Liver (tissue), 9 donors: Measurements from ENCODE around the gene ZNF541. TPM values are rescaled to one million over a fixed set of nuclear protein-coding genes. Genes with fewer than 3 reads are reported as not detected.

Experiments used
- DNase-seq: peaks from one replicate; pipeline ENCODE4 v3.0.0-alpha.2; 2017; ENCODE audit warnings: low spot score
- H3K27ac ChIP-seq, 2 donors: one replicate each; pipeline ENCODE4 v1.7.0; 2013; ENCODE audit warnings: inconsistent platforms in 2 of 2, low read length in 2 of 2, control low read depth in 1 of 2, low read depth in 1 of 2, mild to moderate bottlenecking in 1 of 2
- H3K27me3 ChIP-seq, 4 donors: one replicate each; pipeline versions ENCODE4 v1.6.1 to v1.7.0; 2013; ENCODE audit warnings: low read length in 3 of 4, inconsistent platforms in 1 of 4, mild to moderate bottlenecking in 1 of 4, moderate library complexity in 1 of 4; ENCODE audit not compliant: control insufficient read depth in 4 of 4, insufficient read depth in 4 of 4
- H3K36me3 ChIP-seq, 4 donors: one replicate each; pipeline versions ENCODE4 v1.6.1 to v1.7.0; 2013; ENCODE audit warnings: low read length in 3 of 4, mild to moderate bottlenecking in 3 of 4, low read depth in 1 of 4, moderate library complexity in 1 of 4; ENCODE audit not compliant: control insufficient read depth in 4 of 4, insufficient read depth in 3 of 4
- H3K4me1 ChIP-seq, 4 donors: one replicate each; pipeline versions ENCODE4 v1.6.1 to v1.7.0; 2013; ENCODE audit warnings: low read length in 3 of 4, mild to moderate bottlenecking in 3 of 4, moderate library complexity in 1 of 4; ENCODE audit not compliant: control insufficient read depth in 4 of 4, insufficient read depth in 4 of 4
- H3K4me3 ChIP-seq, 3 donors: one replicate each; pipeline versions ENCODE4 v1.6.1 to v1.7.0; 2013; ENCODE audit warnings: low read length in 3 of 3, control low read depth in 1 of 3, low read depth in 1 of 3, mild to moderate bottlenecking in 1 of 3
- H3K9ac ChIP-seq, 2 donors: one replicate each; pipeline ENCODE4 v1.7.0; 2013; ENCODE audit warnings: low read length in 2 of 2, mild to moderate bottlenecking in 2 of 2, moderate library complexity in 2 of 2, control low read depth in 1 of 2, low read depth in 1 of 2
- H3K9me3 ChIP-seq, 4 donors: one replicate each; pipeline versions ENCODE4 v1.6.1 to v1.7.0; 2013; ENCODE audit warnings: low read length in 3 of 4; ENCODE audit not compliant: control insufficient read depth in 4 of 4
- EGR1 ChIP-seq, 2 donors: IDR thresholded peaks; 2 replicates each; pipeline ENCODE4 v1.6.1; 2016 to 2018; ENCODE audit warnings: antibody characterized with exemption in 2 of 2, low read depth in 2 of 2
- FOXA1 ChIP-seq: IDR thresholded peaks from 2 replicates; pipeline ENCODE4 v1.6.1; 2016; ENCODE audit warnings: antibody characterized with exemption
- FOXA2 ChIP-seq: IDR thresholded peaks from 2 replicates; pipeline ENCODE4 v1.6.1; 2016; ENCODE audit warnings: antibody characterized with exemption
- GABPA ChIP-seq, 2 donors: IDR thresholded peaks in 1 of 2; conservative IDR thresholded peaks in 1 of 2; 2 replicates each; pipeline ENCODE4 v1.6.1; 2016; ENCODE audit warnings: antibody characterized with exemption in 2 of 2, mild to moderate bottlenecking in 1 of 2, moderate library complexity in 1 of 2
- HNF4A ChIP-seq, 2 donors: conservative IDR thresholded peaks; 2 replicates each; pipeline ENCODE4 v1.6.1; 2016; ENCODE audit warnings: antibody characterized with exemption in 2 of 2, mild to moderate bottlenecking in 2 of 2
- HNF4G ChIP-seq: IDR thresholded peaks from 2 replicates; pipeline ENCODE4 v1.6.1; 2016; ENCODE audit warnings: antibody characterized with exemption
- JUND ChIP-seq, 2 donors: IDR thresholded peaks; 2 replicates each; pipeline ENCODE4 v1.6.1; 2016; ENCODE audit warnings: antibody characterized with exemption in 2 of 2
- NR2F2 ChIP-seq: IDR thresholded peaks from 2 replicates; pipeline ENCODE4 v1.6.1; 2016; ENCODE audit warnings: antibody characterized with exemption
- RAD21 ChIP-seq, 2 donors: IDR thresholded peaks; 2 replicates each; pipeline ENCODE4 v1.6.1; 2016; ENCODE audit warnings: antibody characterized with exemption in 2 of 2, mild to moderate bottlenecking in 2 of 2
- RXRA ChIP-seq, 2 donors: IDR thresholded peaks; 2 replicates each; pipeline ENCODE4 v1.6.1; 2017 to 2018; ENCODE audit warnings: antibody characterized with exemption in 2 of 2, mild to moderate bottlenecking in 1 of 2
- SP1 ChIP-seq: IDR thresholded peaks from 2 replicates; pipeline ENCODE4 v1.6.1; 2018; ENCODE audit warnings: antibody characterized with exemption, mild to moderate bottlenecking
- TAF1 ChIP-seq: conservative IDR thresholded peaks from 2 replicates; pipeline ENCODE4 v1.6.1; 2016; ENCODE audit warnings: antibody characterized with exemption, mild to moderate bottlenecking
- YY1 ChIP-seq: IDR thresholded peaks from 2 replicates; pipeline ENCODE4 v1.6.1; 2016; ENCODE audit warnings: antibody characterized with exemption, mild to moderate bottlenecking
- WGBS: extraction: QIAGEN DNeasy Blood & Tissue Kit; methylation state at CpG from one replicate; pipeline ENCODE4 v1.1.7; 2013; 5-methylcytosine and 5-hydroxymethylcytosine counted together
- polyA plus RNA-seq, 2 donors: library from polyadenylated mRNA; stranded (reverse) in 1 of 2; unstranded in 1 of 2; fragments of 200-250 nt in 1 of 2; fragments of >200 nt in 1 of 2; fragmentation: Nextera tagmentation in 1 of 2; extraction: Ambion mirVana in 1 of 2; gene quantifications; one replicate each; pipeline versions ENCODE4 v1.2.1 to v1.2.3, GENCODE V29; 2013 to 2015
- total RNA-seq, 2 donors: library from RNA; depleted of rRNA; stranded (reverse); fragments of >200 nt; gene quantifications; one replicate each; pipeline ENCODE4 v1.2.3, GENCODE V29; 2014
- TF ChIP-seq, protein P1 (sequence below): IDR thresholded peaks from 2 replicates; pipeline ENCODE4 v1.6.1; 2016; ENCODE audit warnings: antibody characterized with exemption
- TF ChIP-seq, protein P2 (sequence below): IDR thresholded peaks from 2 replicates; pipeline ENCODE4 v1.6.1; 2016; ENCODE audit warnings: antibody characterized with exemption, mild to moderate bottlenecking
- TF ChIP-seq, protein P3 (sequence below): IDR thresholded peaks from 2 replicates; pipeline ENCODE4 v1.6.1; 2016; ENCODE audit warnings: antibody characterized with exemption
- TF ChIP-seq, protein P4 (sequence below): fragments of 150-350 bp; IDR thresholded peaks from 2 replicates; pipeline ENCODE4 v1.5.1; 2017; ENCODE audit warnings: improper control_type of control experiment, low read depth, low read length; ENCODE audit not compliant: missing input control
- TF ChIP-seq, protein P5 (sequence below): IDR thresholded peaks from 2 replicates; pipeline ENCODE4 v1.6.1; 2016; ENCODE audit warnings: antibody characterized with exemption
- donor health status: healthy.
- donor health status: healthy.
- donor health status: healthy.
- donor health status: healthy.
- donor health status: healthy.

The ZNF541 gene
- total and polyA plus RNA-seq, 4 donors = 0.05 to 0.09 (median 0.08) TPM; not detected in 1

DNA sequence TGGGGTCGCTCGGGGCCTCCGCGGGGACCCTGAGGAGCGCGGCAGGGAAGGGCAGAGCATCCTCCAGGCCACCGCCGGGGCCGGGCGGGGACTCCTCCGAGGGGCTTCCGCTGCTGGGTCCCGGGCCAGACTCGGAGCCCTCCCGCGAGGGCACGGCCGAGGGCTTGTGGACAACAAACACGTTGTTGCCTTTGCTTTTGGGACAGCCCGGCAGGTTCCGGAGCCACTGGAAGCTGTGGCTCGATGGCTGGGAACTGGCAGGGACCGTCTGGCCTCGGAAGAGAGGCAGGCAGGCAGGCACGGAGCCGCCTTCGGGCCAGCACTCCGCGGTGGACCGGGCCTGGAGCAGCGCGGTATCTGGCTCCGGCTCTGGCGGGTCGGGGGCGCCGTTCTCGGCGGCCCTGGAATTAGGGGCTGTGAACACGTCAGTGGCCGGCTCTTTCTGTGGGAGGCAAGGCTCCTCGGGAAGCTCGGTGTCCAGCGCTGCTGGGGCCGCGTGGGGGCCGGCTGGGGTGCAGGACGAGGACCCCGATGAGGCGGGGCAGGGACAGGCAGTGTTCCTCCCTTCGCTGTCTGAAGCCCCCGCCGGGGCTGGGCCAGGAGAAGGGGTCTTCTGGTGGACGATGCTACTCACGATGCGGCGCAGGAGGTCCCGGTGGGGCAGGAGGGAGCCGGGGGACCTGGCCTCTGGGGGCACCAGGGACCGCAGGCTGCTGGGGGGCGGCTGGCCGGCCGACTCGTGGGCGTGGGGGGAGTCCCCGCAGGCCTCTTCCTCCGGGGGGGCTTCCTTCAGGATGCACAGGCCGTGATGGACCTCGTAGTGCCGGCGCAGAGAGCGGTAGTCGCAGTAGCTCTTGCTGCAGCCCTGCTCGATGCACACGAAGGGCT is 27.6 kb downstream of the ZNF541 start:
- H3K9ac ChIP-seq = no peak overlapping the region
- H3K27ac ChIP-seq = no peak overlapping the region
- no peaks in the 10 kb centered on the region for H3K27me3 ChIP-seq
- peaks cover 0 to 6% (median 0%) of the 10 kb centered on the region in 4 donors for H3K4me1 ChIP-seq
- 30% methylated on average over 75 of the region's 75 CpGs for WGBS
- no peak for DNase-seq
- H3K9me3 ChIP-seq = no peaks in the 10 kb centered on the region
- no peaks in the 10 kb centered on the region for H3K36me3 ChIP-seq
- peak overlapping the region in 1 of 3 donors; percentile 35 for H3K4me3 ChIP-seq
- TF ChIP-seq SP1 (no peak), FOXA2 (no peak), TAF1 (no peak), GABPA (IDR thresholded peaks at IDR 0.05 in 1 of 2, conservative IDR thresholded peaks at IDR 0.05 in 1 of 2) (no peak), YY1 (no peak), HNF4G (no peak), HNF4A (conservative IDR thresholded peaks at IDR 0.05) (no peak), JUND (IDR thresholded peaks at IDR 0.05) (no peak), RXRA (IDR thresholded peaks at IDR 0.05) (no peak), RAD21 (IDR thresholded peaks at IDR 0.05) (no peak), EGR1 (IDR thresholded peaks at IDR 0.05; ENCODE audit: low read depth in 2 of 2) (no peak), NR2F2 (no peak), FOXA1 (no peak)
- TF ChIP-seq, protein P1, sequence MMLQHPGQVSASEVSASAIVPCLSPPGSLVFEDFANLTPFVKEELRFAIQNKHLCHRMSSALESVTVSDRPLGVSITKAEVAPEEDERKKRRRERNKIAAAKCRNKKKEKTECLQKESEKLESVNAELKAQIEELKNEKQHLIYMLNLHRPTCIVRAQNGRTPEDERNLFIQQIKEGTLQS = no peak
- TF ChIP-seq, protein P2, sequence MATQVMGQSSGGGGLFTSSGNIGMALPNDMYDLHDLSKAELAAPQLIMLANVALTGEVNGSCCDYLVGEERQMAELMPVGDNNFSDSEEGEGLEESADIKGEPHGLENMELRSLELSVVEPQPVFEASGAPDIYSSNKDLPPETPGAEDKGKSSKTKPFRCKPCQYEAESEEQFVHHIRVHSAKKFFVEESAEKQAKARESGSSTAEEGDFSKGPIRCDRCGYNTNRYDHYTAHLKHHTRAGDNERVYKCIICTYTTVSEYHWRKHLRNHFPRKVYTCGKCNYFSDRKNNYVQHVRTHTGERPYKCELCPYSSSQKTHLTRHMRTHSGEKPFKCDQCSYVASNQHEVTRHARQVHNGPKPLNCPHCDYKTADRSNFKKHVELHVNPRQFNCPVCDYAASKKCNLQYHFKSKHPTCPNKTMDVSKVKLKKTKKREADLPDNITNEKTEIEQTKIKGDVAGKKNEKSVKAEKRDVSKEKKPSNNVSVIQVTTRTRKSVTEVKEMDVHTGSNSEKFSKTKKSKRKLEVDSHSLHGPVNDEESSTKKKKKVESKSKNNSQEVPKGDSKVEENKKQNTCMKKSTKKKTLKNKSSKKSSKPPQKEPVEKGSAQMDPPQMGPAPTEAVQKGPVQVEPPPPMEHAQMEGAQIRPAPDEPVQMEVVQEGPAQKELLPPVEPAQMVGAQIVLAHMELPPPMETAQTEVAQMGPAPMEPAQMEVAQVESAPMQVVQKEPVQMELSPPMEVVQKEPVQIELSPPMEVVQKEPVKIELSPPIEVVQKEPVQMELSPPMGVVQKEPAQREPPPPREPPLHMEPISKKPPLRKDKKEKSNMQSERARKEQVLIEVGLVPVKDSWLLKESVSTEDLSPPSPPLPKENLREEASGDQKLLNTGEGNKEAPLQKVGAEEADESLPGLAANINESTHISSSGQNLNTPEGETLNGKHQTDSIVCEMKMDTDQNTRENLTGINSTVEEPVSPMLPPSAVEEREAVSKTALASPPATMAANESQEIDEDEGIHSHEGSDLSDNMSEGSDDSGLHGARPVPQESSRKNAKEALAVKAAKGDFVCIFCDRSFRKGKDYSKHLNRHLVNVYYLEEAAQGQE = no peak
- TF ChIP-seq, protein P3, sequence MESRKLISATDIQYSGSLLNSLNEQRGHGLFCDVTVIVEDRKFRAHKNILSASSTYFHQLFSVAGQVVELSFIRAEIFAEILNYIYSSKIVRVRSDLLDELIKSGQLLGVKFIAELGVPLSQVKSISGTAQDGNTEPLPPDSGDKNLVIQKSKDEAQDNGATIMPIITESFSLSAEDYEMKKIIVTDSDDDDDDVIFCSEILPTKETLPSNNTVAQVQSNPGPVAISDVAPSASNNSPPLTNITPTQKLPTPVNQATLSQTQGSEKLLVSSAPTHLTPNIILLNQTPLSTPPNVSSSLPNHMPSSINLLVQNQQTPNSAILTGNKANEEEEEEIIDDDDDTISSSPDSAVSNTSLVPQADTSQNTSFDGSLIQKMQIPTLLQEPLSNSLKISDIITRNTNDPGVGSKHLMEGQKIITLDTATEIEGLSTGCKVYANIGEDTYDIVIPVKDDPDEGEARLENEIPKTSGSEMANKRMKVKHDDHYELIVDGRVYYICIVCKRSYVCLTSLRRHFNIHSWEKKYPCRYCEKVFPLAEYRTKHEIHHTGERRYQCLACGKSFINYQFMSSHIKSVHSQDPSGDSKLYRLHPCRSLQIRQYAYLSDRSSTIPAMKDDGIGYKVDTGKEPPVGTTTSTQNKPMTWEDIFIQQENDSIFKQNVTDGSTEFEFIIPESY = no peak
- TF ChIP-seq, protein P4, sequence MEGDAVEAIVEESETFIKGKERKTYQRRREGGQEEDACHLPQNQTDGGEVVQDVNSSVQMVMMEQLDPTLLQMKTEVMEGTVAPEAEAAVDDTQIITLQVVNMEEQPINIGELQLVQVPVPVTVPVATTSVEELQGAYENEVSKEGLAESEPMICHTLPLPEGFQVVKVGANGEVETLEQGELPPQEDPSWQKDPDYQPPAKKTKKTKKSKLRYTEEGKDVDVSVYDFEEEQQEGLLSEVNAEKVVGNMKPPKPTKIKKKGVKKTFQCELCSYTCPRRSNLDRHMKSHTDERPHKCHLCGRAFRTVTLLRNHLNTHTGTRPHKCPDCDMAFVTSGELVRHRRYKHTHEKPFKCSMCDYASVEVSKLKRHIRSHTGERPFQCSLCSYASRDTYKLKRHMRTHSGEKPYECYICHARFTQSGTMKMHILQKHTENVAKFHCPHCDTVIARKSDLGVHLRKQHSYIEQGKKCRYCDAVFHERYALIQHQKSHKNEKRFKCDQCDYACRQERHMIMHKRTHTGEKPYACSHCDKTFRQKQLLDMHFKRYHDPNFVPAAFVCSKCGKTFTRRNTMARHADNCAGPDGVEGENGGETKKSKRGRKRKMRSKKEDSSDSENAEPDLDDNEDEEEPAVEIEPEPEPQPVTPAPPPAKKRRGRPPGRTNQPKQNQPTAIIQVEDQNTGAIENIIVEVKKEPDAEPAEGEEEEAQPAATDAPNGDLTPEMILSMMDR = no peak
- TF ChIP-seq, protein P5, sequence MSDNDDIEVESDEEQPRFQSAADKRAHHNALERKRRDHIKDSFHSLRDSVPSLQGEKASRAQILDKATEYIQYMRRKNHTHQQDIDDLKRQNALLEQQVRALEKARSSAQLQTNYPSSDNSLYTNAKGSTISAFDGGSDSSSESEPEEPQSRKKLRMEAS = no peak
